HEK293 (cell line): ENCODE data around the gene PSMB1.
"Not testable (repeated sequence)": the region's sequence is repeated elsewhere in the genome, so short reads cannot be mapped to it uniquely, and the experiment has no call there.

Experiments used
- CTCF ChIA-PET: fragments of 350-600 bp; formaldehyde crosslinking; extraction: SDS; loops from one replicate; lab custom pipeline; 2021; ENCODE audit warnings: antibody characterized with exemption; lab: Yijun Ruan, JAX
- POLR2A ChIA-PET: fragments of 300-600 bp; formaldehyde crosslinking; extraction: SDS; loops from one replicate; lab custom pipeline; 2020; ENCODE audit warnings: antibody characterized with exemption, inconsistent platforms; lab: Yijun Ruan, JAX
- H3K27ac ChIP-seq: fragments of 200-500 bp; sonication (Bioruptor generic); 2 replicates; pipeline ENCODE4 v1.5.1; 2014; ENCODE audit warnings: low read depth, low read length, control low read depth, inconsistent platforms; ENCODE audit errors: extremely low read depth
- H3K36me3 ChIP-seq, 2 experiments: fragments of 200-500 bp in 1 of 2; sonication (Bioruptor generic) in 1 of 2; 1 replicate in 1 of 2; 2 replicates in 1 of 2; pipeline ENCODE4 v1.5.1; 2014 to 2017; ENCODE audit warnings: inconsistent platforms in 2 of 2, low read length in 2 of 2; ENCODE audit not compliant: control insufficient read depth in 2 of 2, insufficient read depth in 1 of 2
- H3K4me1 ChIP-seq: fragments of 200-500 bp; sonication (Bioruptor generic); 2 replicates; pipeline ENCODE4 v1.5.1; 2014; ENCODE audit warnings: mild to moderate bottlenecking, low read length, inconsistent platforms; ENCODE audit not compliant: control insufficient read depth, insufficient read depth
- H3K4me3 ChIP-seq: 2 replicates; pipeline ENCODE4 v1.5.1; 2011; ENCODE audit warnings: low read depth, mild to moderate bottlenecking, control low read depth, low read length, moderate library complexity
- H3K9me3 ChIP-seq: fragments of 200-500 bp; sonication (Bioruptor generic); 2 replicates; pipeline ENCODE4 v1.5.1; 2014; ENCODE audit warnings: low read depth, low read length, inconsistent platforms; ENCODE audit not compliant: control insufficient read depth, insufficient read depth
- BCL11B ChIP-seq: fragments of 450-650 bp; formaldehyde crosslinking; IDR thresholded peaks from 2 replicates; pipeline ENCODE4 v1.5.1; 2016; ENCODE audit warnings: low read depth, missing biosample characterization, missing genetic modification characterization
- FEZF1 ChIP-seq: fragments of 450-650 bp; formaldehyde crosslinking; IDR thresholded peaks from 2 replicates; pipeline ENCODE4 v1.5.1; 2016; ENCODE audit warnings: missing biosample characterization, missing genetic modification characterization
- MZF1 ChIP-seq: fragments of 450-650 bp; formaldehyde crosslinking; IDR thresholded peaks from 2 replicates; pipeline ENCODE4 v1.5.1; 2017; ENCODE audit warnings: missing biosample characterization, missing genetic modification characterization, borderline replicate concordance
- ZBTB17 ChIP-seq: fragments of 450-650 bp; formaldehyde crosslinking; IDR thresholded peaks from 2 replicates; pipeline ENCODE4 v1.5.1; 2016; ENCODE audit warnings: missing biosample characterization, missing genetic modification characterization
- ZBTB48 ChIP-seq: fragments of 450-650 bp; formaldehyde crosslinking; IDR thresholded peaks from 2 replicates; pipeline ENCODE4 v1.5.1; 2016; ENCODE audit warnings: missing biosample characterization, missing genetic modification characterization
- ZBTB7A ChIP-seq: fragments of 450-650 bp; formaldehyde crosslinking; IDR thresholded peaks from 2 replicates; pipeline ENCODE4 v1.5.1; 2016; ENCODE audit warnings: low read depth, missing biosample characterization, missing genetic modification characterization
- ZIC2 ChIP-seq: fragments of 450-650 bp; formaldehyde crosslinking; IDR thresholded peaks from 2 replicates; pipeline ENCODE4 v1.5.1; 2016; ENCODE audit warnings: missing biosample characterization, missing genetic modification characterization
- ZNF121 ChIP-seq: fragments of 450-650 bp; formaldehyde crosslinking; IDR thresholded peaks from 2 replicates; pipeline ENCODE4 v1.5.1; 2016; ENCODE audit warnings: missing biosample characterization, missing genetic modification characterization
- ZNF146 ChIP-seq: fragments of 450-650 bp; formaldehyde crosslinking; IDR thresholded peaks from 2 replicates; pipeline ENCODE4 v1.5.1; 2016; ENCODE audit warnings: missing biosample characterization, missing genetic modification characterization
- ZNF155 ChIP-seq: fragments of 450-650 bp; formaldehyde crosslinking; IDR thresholded peaks from 2 replicates; pipeline ENCODE4 v1.5.1; 2016; ENCODE audit warnings: missing biosample characterization, missing genetic modification characterization
- ZNF223 ChIP-seq: fragments of 450-650 bp; formaldehyde crosslinking; IDR thresholded peaks from 2 replicates; pipeline ENCODE4 v1.5.1; 2016; ENCODE audit warnings: missing biosample characterization, missing genetic modification characterization
- ZNF24 ChIP-seq: fragments of 450-650 bp; formaldehyde crosslinking; IDR thresholded peaks from 2 replicates; pipeline ENCODE4 v1.5.1; 2016; ENCODE audit warnings: missing biosample characterization, missing genetic modification characterization
- ZNF366 ChIP-seq: fragments of 450-650 bp; formaldehyde crosslinking; conservative IDR thresholded peaks from 2 replicates; pipeline ENCODE4 v1.5.1; 2016; ENCODE audit warnings: missing biosample characterization, missing genetic modification characterization
- ZNF404 ChIP-seq: fragments of 450-650 bp; formaldehyde crosslinking; IDR thresholded peaks from 2 replicates; pipeline ENCODE4 v1.5.1; 2017; ENCODE audit warnings: missing biosample characterization, missing genetic modification characterization
- ZNF629 ChIP-seq: fragments of 450-650 bp; formaldehyde crosslinking; IDR thresholded peaks from 2 replicates; pipeline ENCODE4 v1.5.1; 2017; ENCODE audit warnings: missing biosample characterization, missing genetic modification characterization
- ZNF660 ChIP-seq: fragments of 450-650 bp; IDR thresholded peaks from 2 replicates; pipeline ENCODE4 v1.5.1; 2018; ENCODE audit warnings: missing biosample characterization, mild to moderate bottlenecking, missing genetic modification characterization
- ZNF701 ChIP-seq: fragments of 450-650 bp; formaldehyde crosslinking; IDR thresholded peaks from 2 replicates; pipeline ENCODE4 v1.5.1; 2016; ENCODE audit warnings: missing biosample characterization, missing genetic modification characterization
- ZNF707 ChIP-seq: fragments of 450-650 bp; formaldehyde crosslinking; IDR thresholded peaks from 2 replicates; pipeline ENCODE4 v1.5.1; 2016; ENCODE audit warnings: missing biosample characterization, missing genetic modification characterization
- TF ChIP-seq, protein P1 (sequence below): fragments of 450-650 bp; formaldehyde crosslinking; IDR thresholded peaks from 2 replicates; pipeline ENCODE4 v1.5.1; 2016; ENCODE audit warnings: missing biosample characterization, missing genetic modification characterization
- TF ChIP-seq, protein P2 (sequence below): fragments of 450-650 bp; formaldehyde crosslinking; IDR thresholded peaks from 2 replicates; pipeline ENCODE4; 2016; ENCODE audit warnings: missing biosample characterization, missing genetic modification characterization
- TF ChIP-seq, protein P3 (sequence below): fragments of 450-650 bp; formaldehyde crosslinking; IDR thresholded peaks from 2 replicates; pipeline ENCODE4 v1.5.1; 2017; ENCODE audit warnings: missing biosample characterization, missing genetic modification characterization

The PSMB1 gene

DNA sequence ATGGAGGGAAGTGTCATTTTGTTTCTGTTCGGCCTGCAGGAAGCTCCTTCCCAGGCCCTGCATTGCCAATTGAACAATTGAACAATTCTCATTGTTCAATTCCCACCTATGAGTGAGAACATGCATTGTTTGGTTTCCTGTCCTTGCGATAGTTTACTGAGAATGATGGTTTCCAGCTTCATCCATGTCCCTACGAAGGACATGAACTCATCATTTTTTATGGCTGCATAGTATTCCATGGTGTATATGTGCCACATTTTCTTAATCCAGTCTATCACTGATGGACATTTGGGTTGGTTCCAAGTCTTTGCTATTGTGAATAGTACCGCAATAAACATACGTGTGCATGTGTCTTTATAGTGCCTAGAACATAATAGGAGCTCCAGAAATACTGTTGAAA, 25.1 kb downstream of the PSMB1 start:
- H3K4me3 ChIP-seq, H3K4me1 ChIP-seq, POLR2A ChIA-PET, H3K27ac ChIP-seq, H3K9me3 ChIP-seq: not testable (repeated sequence)
- peaks cover 0 to 16% of the 10 kb centered on the region in 2 experiments; a peak in 1 of 3 replicates for H3K36me3 ChIP-seq
- TF ChIP-seq, protein P1, sequence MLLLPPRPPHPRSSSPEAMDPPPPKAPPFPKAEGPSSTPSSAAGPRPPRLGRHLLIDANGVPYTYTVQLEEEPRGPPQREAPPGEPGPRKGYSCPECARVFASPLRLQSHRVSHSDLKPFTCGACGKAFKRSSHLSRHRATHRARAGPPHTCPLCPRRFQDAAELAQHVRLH (tag by site-specific recombination): 0 out of 2 replicates have a peak, but pooled peaks have one; percentile 43
- TF ChIP-seq ZNF146 (tag by site-specific recombination): peak; percentile 94
- CTCF ChIA-PET: interaction anchor here (0.5 to 5.4 kb wide), 8 partner anchors 8 to 1558 kb away, joined by 3 to 68 read pairs (median 10); no protein-coding TSS in a partner anchor

DNA sequence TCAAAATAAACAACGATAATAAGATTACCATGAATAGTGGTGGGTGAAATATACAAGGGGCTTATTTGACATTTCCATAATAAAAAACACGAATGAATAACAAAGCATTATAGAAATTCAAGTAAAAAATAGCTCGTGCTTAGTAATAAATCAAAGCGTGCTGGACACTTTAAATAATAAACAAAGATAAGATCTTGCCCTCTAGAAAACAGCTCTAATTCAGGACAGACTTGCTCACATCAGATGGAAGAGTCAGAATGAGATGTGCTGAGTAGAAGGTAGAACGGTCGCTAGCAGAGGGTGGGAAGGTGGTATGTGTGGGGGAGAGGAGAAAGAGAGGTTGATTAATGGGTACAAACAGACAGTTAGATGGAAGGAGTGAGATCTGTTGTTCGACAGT, 27.3 kb downstream of the PSMB1 start:
- ChIA-PET CTCF (interaction anchor here (0.6 to 1.3 kb wide), 6 partner anchors 8 to 1633 kb away, joined by 3 to 7 read pairs (median 4); no protein-coding TSS in a partner anchor), POLR2A (no interaction called here)
- TF ChIP-seq, protein P2, sequence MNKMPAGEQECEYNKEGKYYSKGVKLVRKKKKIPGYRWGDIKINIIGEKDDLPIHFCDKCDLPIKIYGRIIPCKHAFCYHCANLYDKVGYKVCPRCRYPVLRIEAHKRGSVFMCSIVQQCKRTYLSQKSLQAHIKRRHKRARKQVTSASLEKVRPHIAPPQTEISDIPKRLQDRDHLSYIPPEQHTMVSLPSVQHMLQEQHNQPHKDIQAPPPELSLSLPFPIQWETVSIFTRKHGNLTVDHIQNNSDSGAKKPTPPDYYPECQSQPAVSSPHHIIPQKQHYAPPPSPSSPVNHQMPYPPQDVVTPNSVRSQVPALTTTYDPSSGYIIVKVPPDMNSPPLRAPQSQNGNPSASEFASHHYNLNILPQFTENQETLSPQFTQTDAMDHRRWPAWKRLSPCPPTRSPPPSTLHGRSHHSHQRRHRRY (tag by site-specific recombination): no peak
- TF ChIP-seq ZBTB48 (tag by site-specific recombination): no peak
- no peak for TF ChIP-seq ZBTB17 (tag by site-specific recombination)
- no peak for TF ChIP-seq ZNF629
- no peak for TF ChIP-seq ZNF223 (tag by site-specific recombination)
- no peak for TF ChIP-seq ZNF121 (tag by site-specific recombination)

DNA sequence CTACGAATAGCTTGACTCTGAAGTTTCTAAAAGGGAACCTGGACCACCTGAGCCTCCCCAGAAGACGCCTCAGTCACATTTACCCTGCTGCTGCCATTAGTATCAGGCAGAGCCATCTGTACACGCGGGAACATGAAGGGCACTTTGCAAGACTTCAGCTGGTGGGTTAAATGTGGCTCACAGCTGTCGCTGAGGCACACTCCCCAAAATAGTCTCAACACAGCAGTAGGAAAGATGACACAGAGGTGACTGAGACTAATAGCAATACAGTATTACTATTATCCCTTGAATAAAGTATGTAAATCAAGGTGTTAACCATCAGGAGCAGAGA, 29.0 kb downstream of the PSMB1 start:
- H3K9me3 ChIP-seq: no peaks in the 10 kb centered on the region
- H3K4me3 ChIP-seq: no peak overlapping the region
- H3K27ac ChIP-seq: no peak overlapping the region
- 0 out of 2 replicates have a peak, but pooled peaks cover 3% of the 10 kb centered on the region for H3K4me1 ChIP-seq
- CTCF ChIA-PET: interaction anchor here (0.6 to 2.2 kb wide), 4 partner anchors 13 to 734 kb away, joined by 3 to 9 read pairs (median 4); no protein-coding TSS in a partner anchor
- POLR2A ChIA-PET: no interaction called here
- no peaks in the 10 kb centered on the region for H3K36me3 ChIP-seq
- TF ChIP-seq, protein P3, sequence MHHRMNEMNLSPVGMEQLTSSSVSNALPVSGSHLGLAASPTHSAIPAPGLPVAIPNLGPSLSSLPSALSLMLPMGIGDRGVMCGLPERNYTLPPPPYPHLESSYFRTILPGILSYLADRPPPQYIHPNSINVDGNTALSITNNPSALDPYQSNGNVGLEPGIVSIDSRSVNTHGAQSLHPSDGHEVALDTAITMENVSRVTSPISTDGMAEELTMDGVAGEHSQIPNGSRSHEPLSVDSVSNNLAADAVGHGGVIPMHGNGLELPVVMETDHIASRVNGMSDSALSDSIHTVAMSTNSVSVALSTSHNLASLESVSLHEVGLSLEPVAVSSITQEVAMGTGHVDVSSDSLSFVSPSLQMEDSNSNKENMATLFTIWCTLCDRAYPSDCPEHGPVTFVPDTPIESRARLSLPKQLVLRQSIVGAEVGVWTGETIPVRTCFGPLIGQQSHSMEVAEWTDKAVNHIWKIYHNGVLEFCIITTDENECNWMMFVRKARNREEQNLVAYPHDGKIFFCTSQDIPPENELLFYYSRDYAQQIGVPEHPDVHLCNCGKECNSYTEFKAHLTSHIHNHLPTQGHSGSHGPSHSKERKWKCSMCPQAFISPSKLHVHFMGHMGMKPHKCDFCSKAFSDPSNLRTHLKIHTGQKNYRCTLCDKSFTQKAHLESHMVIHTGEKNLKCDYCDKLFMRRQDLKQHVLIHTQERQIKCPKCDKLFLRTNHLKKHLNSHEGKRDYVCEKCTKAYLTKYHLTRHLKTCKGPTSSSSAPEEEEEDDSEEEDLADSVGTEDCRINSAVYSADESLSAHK (tag by site-specific recombination): no peak
- TF ChIP-seq ZIC2: no peak
- TF ChIP-seq ZBTB7A (tag by site-specific recombination): no peak
- TF ChIP-seq ZNF366: no peak
- TF ChIP-seq ZNF701: no peak
- TF ChIP-seq ZNF155 (tag by site-specific recombination): no peak
- TF ChIP-seq BCL11B (tag by site-specific recombination): no peak
- TF ChIP-seq ZNF24: no peak
- TF ChIP-seq ZNF707: no peak
- TF ChIP-seq ZNF660 (tag by site-specific recombination): no peak
- no peak for TF ChIP-seq FEZF1 (tag by site-specific recombination)
- no peak for TF ChIP-seq MZF1 (tag by site-specific recombination)
- TF ChIP-seq ZNF404 (tag by site-specific recombination): no peak

More for the DNA sequence above, 27.3 kb downstream of the PSMB1 start:
- Histone ChIP-seq H3K36me3 (no peaks in the 10 kb centered on the region), H3K9me3 (no peaks in the 10 kb centered on the region), H3K27ac (no peak overlapping the region), H3K4me1 (0 out of 2 replicates have a peak, but pooled peaks cover 3% of the 10 kb centered on the region), H3K4me3 (no peak overlapping the region)
